H1 (cell line): ENCODE results near the gene C1QL1. TPM values are rescaled to one million over a fixed set of nuclear protein-coding genes. Genes with fewer than 3 reads are reported as not detected.

ENCODE experiments used
- CTCF ChIA-PET: fragments of 300-600 bp; sonication (Branson Sonifier 250); formaldehyde crosslinking; loops from one replicate; lab custom pipeline; 2021; ENCODE audit not compliant: partially characterized antibody; lab: Charles Lee
- POLR2A ChIA-PET: fragments of 300-600 bp; sonication (Branson Sonifier 250); formaldehyde crosslinking; loops from one replicate; lab custom pipeline; 2021; ENCODE audit warnings: inconsistent platforms; ENCODE audit not compliant: partially characterized antibody; lab: Charles Lee
- DNase-seq, 2 experiments: peaks; one replicate each; pipeline versions ENCODE4 v3.0.0 to v3.0.0-alpha.2; 2010 to 2022; ENCODE audit warnings: low spot score in 2 of 2, low read depth in 1 of 2, mixed read lengths in 1 of 2
- FAIRE-seq: peaks from 2 replicates; lab custom pipeline; 2011; peaks lifted over from hg19 to GRCh38; lab: Jason Lieb, UNC
- H2AFZ ChIP-seq: 2 replicates; pipeline ENCODE4 v1.8.1; 2012; ENCODE audit warnings: low read length, inconsistent platforms
- H2AK5ac ChIP-seq: 2 replicates; pipeline ENCODE4 v1.6.1; 2013; ENCODE audit warnings: low read depth, low read length
- H2BK120ac ChIP-seq: replicated peaks from 2 replicates; pipeline ENCODE3; 2013; ENCODE audit warnings: low read depth, low read length, inconsistent platforms
- H2BK12ac ChIP-seq: 2 replicates; pipeline ENCODE4 v1.6.1; 2013; ENCODE audit warnings: low read depth, low read length
- H2BK15ac ChIP-seq: 2 replicates; pipeline ENCODE4 v1.6.1; 2013; ENCODE audit warnings: low read length
- H2BK20ac ChIP-seq: 2 replicates; pipeline ENCODE4 v1.6.1; 2013; ENCODE audit warnings: low read length
- H2BK5ac ChIP-seq: 2 replicates; pipeline ENCODE4 v1.6.1; 2013; ENCODE audit warnings: low read depth, low read length
- H3K14ac ChIP-seq: 2 replicates; pipeline ENCODE4 v1.6.1; 2013; ENCODE audit warnings: inconsistent platforms; ENCODE audit not compliant: insufficient read length
- H3K18ac ChIP-seq: 2 replicates; pipeline ENCODE4 v1.6.1; 2013; ENCODE audit warnings: low read length; ENCODE audit errors: extremely low read depth
- H3K23ac ChIP-seq: 2 replicates; pipeline ENCODE4 v1.6.1; 2013; ENCODE audit warnings: inconsistent platforms; ENCODE audit not compliant: insufficient read length
- H3K23me2 ChIP-seq: 2 replicates; pipeline ENCODE4 v1.6.1; 2013; ENCODE audit warnings: low read depth, low read length
- H3K27ac ChIP-seq: 2 replicates; pipeline ENCODE4 v1.6.1; 2011; ENCODE audit warnings: low read depth, low read length, inconsistent platforms
- H3K27me3 ChIP-seq, 4 experiments: replicated peaks in 1 of 4; 1 replicate in 1 of 4; 2 replicates in 3 of 4; pipeline versions ENCODE4 v1.6.1 to v1.8.1; 2011 to 2013; ENCODE audit warnings: low read length in 3 of 4, mild to moderate bottlenecking in 3 of 4, inconsistent platforms in 2 of 4, mixed read lengths in 2 of 4, moderate library complexity in 1 of 4; ENCODE audit not compliant: control insufficient read depth in 3 of 4, insufficient read depth in 3 of 4; ENCODE audit errors: extremely low read depth in 1 of 4
- H3K36me3 ChIP-seq, 4 experiments: 2 replicates each; pipeline versions ENCODE4 v1.6.1 to v1.8.1; 2011 to 2013; ENCODE audit warnings: mild to moderate bottlenecking in 4 of 4, low read length in 3 of 4, moderate library complexity in 2 of 4, control low read depth in 1 of 4, inconsistent platforms in 1 of 4; ENCODE audit not compliant: insufficient read depth in 4 of 4, control insufficient read depth in 2 of 4
- H3K4ac ChIP-seq: replicated peaks from 2 replicates; pipeline ENCODE3; 2013; ENCODE audit warnings: low read length, low read depth, mixed read lengths, inconsistent platforms; ENCODE audit not compliant: insufficient read length
- H3K4me1 ChIP-seq, 4 experiments: replicated peaks in 1 of 4; 1 replicate in 1 of 4; 2 replicates in 3 of 4; pipeline versions ENCODE4 v1.6.1 to v1.8.1; 2011 to 2013; ENCODE audit warnings: low read length in 3 of 4, inconsistent platforms in 2 of 4, mixed read lengths in 1 of 4; ENCODE audit not compliant: insufficient read depth in 4 of 4, control insufficient read depth in 3 of 4
- H3K4me2 ChIP-seq, 2 experiments: 2 replicates each; pipeline versions ENCODE4 v1.6.1 to v1.8.1; 2011 to 2013; ENCODE audit warnings: low read depth in 2 of 2, low read length in 2 of 2, control low read depth in 1 of 2, inconsistent platforms in 1 of 2, mild to moderate bottlenecking in 1 of 2; ENCODE audit not compliant: insufficient read depth in 1 of 2
- H3K4me3 ChIP-seq, 4 experiments: fragments of 200-600, 300-600 bp in 1 of 4; sonication (generic), shearing (Covaris generic), sonication (Bioruptor Twin) in 1 of 4; 2 replicates each; pipeline versions ENCODE4 v1.5.1 to v1.8.1; 2011 to 2016; ENCODE audit warnings: low read length in 4 of 4, low read depth in 3 of 4, control low read depth in 2 of 4, inconsistent platforms in 2 of 4, mild to moderate bottlenecking in 2 of 4, mixed read lengths in 1 of 4, moderate library complexity in 1 of 4; ENCODE audit not compliant: insufficient read depth in 2 of 4; ENCODE audit errors: extremely low read depth in 1 of 4
- H3K56ac ChIP-seq: replicated peaks from 2 replicates; pipeline ENCODE3; 2013; ENCODE audit warnings: low read depth, mild to moderate bottlenecking, mixed read lengths, low read length, inconsistent platforms; ENCODE audit not compliant: insufficient read length
- H3K79me1 ChIP-seq: 2 replicates; pipeline ENCODE4 v1.6.1; 2013; ENCODE audit warnings: low read depth, low read length, control low read depth
- H3K79me2 ChIP-seq, 2 experiments: 2 replicates each; pipeline versions ENCODE4 v1.6.1 to v1.8.1; 2012 to 2013; ENCODE audit warnings: low read length in 2 of 2, mild to moderate bottlenecking in 2 of 2, inconsistent platforms in 1 of 2; ENCODE audit not compliant: insufficient read depth in 2 of 2, control insufficient read depth in 1 of 2
- H3K9ac ChIP-seq, 4 experiments: replicated peaks in 1 of 4; 1 replicate in 1 of 4; 2 replicates in 3 of 4; pipeline versions ENCODE4 v1.6.1 to v1.8.1; 2011 to 2013; ENCODE audit warnings: low read depth in 3 of 4, low read length in 3 of 4, control low read depth in 2 of 4, mild to moderate bottlenecking in 2 of 4, moderate library complexity in 2 of 4, inconsistent platforms in 1 of 4; ENCODE audit errors: extremely low read depth in 1 of 4
- H3K9me3 ChIP-seq, 2 experiments: 2 replicates each; pipeline versions ENCODE4 v1.6.1 to v1.8.1; 2012 to 2013; ENCODE audit warnings: mild to moderate bottlenecking in 2 of 2, moderate library complexity in 2 of 2, control low read depth in 1 of 2, inconsistent platforms in 1 of 2, low read depth in 1 of 2, low read length in 1 of 2, mixed read lengths in 1 of 2; ENCODE audit not compliant: insufficient read depth in 2 of 2
- H4K20me1 ChIP-seq, 2 experiments: replicated peaks in 1 of 2; 2 replicates each; pipeline versions ENCODE3 to v1.8.1; 2011 to 2013; ENCODE audit warnings: inconsistent platforms in 2 of 2, low read length in 2 of 2, mild to moderate bottlenecking in 1 of 2; ENCODE audit not compliant: insufficient read depth in 2 of 2, control insufficient read depth in 1 of 2
- H4K5ac ChIP-seq: 2 replicates; pipeline ENCODE4 v1.6.1; 2013; ENCODE audit warnings: low read length, low read depth, mixed read lengths, inconsistent platforms; ENCODE audit not compliant: insufficient read length
- H4K8ac ChIP-seq: 2 replicates; pipeline ENCODE4 v1.8.0; 2013; ENCODE audit warnings: mild to moderate bottlenecking, moderate library complexity, low read length, inconsistent platforms; ENCODE audit not compliant: insufficient read depth; ENCODE audit errors: extremely low read depth
- H4K91ac ChIP-seq: replicated peaks from 2 replicates; pipeline ENCODE3; 2013; ENCODE audit warnings: low read length, mixed read lengths, inconsistent platforms; ENCODE audit not compliant: insufficient read length
- BACH1 ChIP-seq: IDR thresholded peaks from 2 replicates; pipeline ENCODE4 v1.6.1; 2012; ENCODE audit warnings: low read length, improper control_type of control experiment
- EZH2 ChIP-seq: fragments of 200-600 bp; sonication (generic); IDR thresholded peaks from 2 replicates; pipeline ENCODE4 v1.7.1; 2012; ENCODE audit warnings: low read depth, mild to moderate bottlenecking, moderate library complexity, low read length, inconsistent platforms; ENCODE audit not compliant: severe bottlenecking
- HDAC6 ChIP-seq: IDR thresholded peaks from one replicate; pipeline ENCODE4 v1.7.1; 2012; ENCODE audit warnings: low read depth, mild to moderate bottlenecking, inconsistent platforms, low read length, moderate library complexity
- KDM1A ChIP-seq: fragments of 200-600, 300-600 bp; sonication (generic); IDR thresholded peaks from 2 replicates; pipeline ENCODE4 v1.7.1; 2016; ENCODE audit warnings: mild to moderate bottlenecking, low read length, borderline replicate concordance
- SP4 ChIP-seq: IDR thresholded peaks from 2 replicates; pipeline ENCODE4 v1.6.1; 2012; ENCODE audit warnings: low read length, inconsistent platforms
- WGBS, 2 experiments: shearing (Covaris generic) in 1 of 2; methylation state at CpG; one replicate each; pipeline versions ENCODE4 v1.1.6 to v1.1.7; 2013 to 2015; ENCODE audit warnings: low lambda C conversion rate in 2 of 2, mixed read lengths in 2 of 2, inconsistent platforms in 1 of 2, low coverage in 1 of 2, missing lambda C conversion rate in 1 of 2; ENCODE audit not compliant: insufficient replicate concordance in 2 of 2, insufficient coverage in 1 of 2, insufficient read length in 1 of 2; ENCODE audit errors: extremely low coverage in 1 of 2, missing lambda C conversion rate in 1 of 2; 5-methylcytosine and 5-hydroxymethylcytosine counted together
- polyA plus RNA-seq, 7 experiments: library from polyadenylated mRNA; depleted of rRNA in 3 of 7; stranded (reverse) in 5 of 7; unstranded in 2 of 7; fragments of >200 nt in 5 of 7; fragments of 200-250 nt in 2 of 7; gene quantifications; 1 replicate in 5 of 7; 2 replicates in 1 of 7; 4 replicates in 1 of 7; pipeline versions ENCODE4 v1.2.1 to v1.2.3, GENCODE V29; 2011 to 2013; ENCODE audit warnings: missing spikeins in 2 of 7, mixed read lengths in 2 of 7
- total RNA-seq: library from RNA; stranded (reverse); fragmentation: NEBNext Ultra II Directional; extraction: Animal tissue kit (Norgen Biotek cat#: 25700); gene quantifications from 2 replicates; pipeline ENCODE4 v1.2.1, GENCODE V29; 2021

The C1QL1 gene
- total and polyA plus RNA-seq, 2 of the 8 experiments (the other 6 are each of a cell fraction or from before 2014, with no cell fraction given) = 7.6 to 10.5 TPM

- H3K9ac ChIP-seq = no peak overlapping the region
- 63% methylated on average over 1 of the region's 1 CpG; no CpG with 5 or more reads in 1 of the 2 experiments for WGBS, 2 experiments
- no peak overlapping the region for H3K56ac ChIP-seq
- H4K8ac ChIP-seq = no peak overlapping the region
- H3K23me2 ChIP-seq = no peaks in the 10 kb centered on the region
- H2BK15ac ChIP-seq = no peak overlapping the region
- H3K4me3 ChIP-seq = no peak overlapping the region
- FAIRE-seq (no peak), DNase-seq (no peak)
- no peak overlapping the region for H3K14ac ChIP-seq
- H2BK120ac ChIP-seq = no peak overlapping the region
- TF ChIP-seq BACH1 (no peak), HDAC6 (no peak), SP4 (no peak), EZH2 (no peak), KDM1A (no peak)
- H3K27ac ChIP-seq = no peak overlapping the region
- no peaks in the 10 kb centered on the region for H3K27me3 ChIP-seq
- H4K91ac ChIP-seq = no peak overlapping the region
- no peak overlapping the region for H3K23ac ChIP-seq
- no peaks in the 10 kb centered on the region for H3K79me1 ChIP-seq
- no peak overlapping the region for H3K18ac ChIP-seq
- H4K5ac ChIP-seq = no peak overlapping the region
- no peaks in the 10 kb centered on the region for H3K9me3 ChIP-seq
- no peak overlapping the region for H2AK5ac ChIP-seq
- CTCF ChIA-PET = interaction anchor here (1.1 to 16.2 kb wide), 8 partner anchors 8 to 124 kb away, joined by 3 to 243 read pairs (median 4); partner anchors contain the start of gene ACBD4
- no peaks in the 10 kb centered on the region for H3K79me2 ChIP-seq
- no peaks in the 10 kb centered on the region for H4K20me1 ChIP-seq
- no peak overlapping the region for H2BK20ac ChIP-seq
- H3K4me2 ChIP-seq = no peak overlapping the region
- POLR2A ChIA-PET = interaction anchor here (0.6 to 1.8 kb wide), 5 partner anchors 9 to 259 kb away, joined by 3 to 4 read pairs (median 3); partner anchors contain the start of gene NMT1
- H2AFZ ChIP-seq = no peak overlapping the region
- H2BK12ac ChIP-seq = no peak overlapping the region
- no peak overlapping the region for H3K4ac ChIP-seq
- no peaks in the 10 kb centered on the region for H3K36me3 ChIP-seq
- H3K4me1 ChIP-seq = peaks cover 0 to 9% (median 4%) of the 10 kb centered on the region in 4 experiments; a peak in 4 of 7 replicates
- H2BK5ac ChIP-seq = no peak overlapping the region
These were observed 43.7 kb upstream of the C1QL1 start for GRCh38 chr17:45011767-45012166.
